Measurements from ENCODE around the gene CHST4. TPM values are rescaled to one million over a fixed set of nuclear protein-coding genes. Genes with fewer than 3 reads are reported as not detected.

The CHST4 gene
- total RNA-seq, 2 experiments from 2014 or later: not detected

DNA sequence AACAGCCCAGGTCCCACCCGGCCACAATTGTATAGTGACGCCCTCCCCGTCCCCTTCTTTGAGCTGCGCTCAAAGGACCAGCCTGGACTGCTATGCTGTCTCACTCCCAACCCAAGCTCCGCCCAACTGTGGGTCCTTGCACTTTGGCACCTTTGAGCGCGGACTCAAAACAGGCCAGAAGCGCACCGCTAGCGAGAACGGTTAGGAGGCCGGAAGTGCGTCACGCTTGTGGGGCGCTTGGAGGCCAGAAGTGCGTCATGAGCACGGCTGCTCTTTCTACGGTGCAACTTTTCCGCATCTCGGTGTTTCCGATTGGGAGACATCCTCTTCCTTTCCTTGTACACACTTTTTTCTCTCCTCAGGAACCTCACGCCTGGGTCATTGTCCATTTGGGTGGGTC, 37.1 kb upstream of the CHST4 start, which contains the start of gene ZNF19:
Gene ZNF19 (minus strand): TSS at position 203 of the 400 bp plus-strand sequence. CDS start 7,210 bp downstream, outside the sequence.
- Histone ChIP-seq H3K36me3 (ENCODE audit: insufficient read depth, low read length) (no peaks in the 10 kb centered on the region), H3K27ac (ENCODE audit: low read depth in 1 of 2, low read length in 2 of 2) (no peak within 1 kb of the TSS), H3K4me1 (ENCODE audit: insufficient read depth, low read length) (peaks cover 6% of the 10 kb centered on the region), H3K27me3 (ENCODE audit: control insufficient read depth in 1 of 2, insufficient read depth in 2 of 2, low read length in 2 of 2) (no peaks in the 10 kb centered on the region), H3K4me3 (ENCODE audit: low read length) (no peak within 1 kb of the TSS), H3K9me3 (ENCODE audit: control insufficient read depth in 1 of 2, insufficient read depth in 1 of 2, low read length in 2 of 2) (no peaks in the 10 kb centered on the region)
- Mint-ChIP-seq H3K9me3 (no peaks in the 10 kb centered on the region), H3K4me1 (ENCODE audit: low read depth) (peaks cover 7% of the 10 kb centered on the region), H3K4me3 (no peak within 1 kb of the TSS), H3K27me3 (peaks cover 4% of the 10 kb centered on the region), H3K27ac (no peak within 1 kb of the TSS), H3K36me3 (ENCODE audit: low read depth) (no peaks in the 10 kb centered on the region)
- CTCF ChIA-PET: no interaction called here
- no peak for ATAC-seq (ENCODE audit: poor library complexity)
- intact Hi-C loops (cut with DNase I, micrococcal nuclease): loop anchor here in 1 of 2 experiments (5.0 kb wide), 1 partner anchor 73 kb away; no protein-coding TSS in a partner anchor
- DNase-seq: no peak
- TF ChIP-seq, protein P1, sequence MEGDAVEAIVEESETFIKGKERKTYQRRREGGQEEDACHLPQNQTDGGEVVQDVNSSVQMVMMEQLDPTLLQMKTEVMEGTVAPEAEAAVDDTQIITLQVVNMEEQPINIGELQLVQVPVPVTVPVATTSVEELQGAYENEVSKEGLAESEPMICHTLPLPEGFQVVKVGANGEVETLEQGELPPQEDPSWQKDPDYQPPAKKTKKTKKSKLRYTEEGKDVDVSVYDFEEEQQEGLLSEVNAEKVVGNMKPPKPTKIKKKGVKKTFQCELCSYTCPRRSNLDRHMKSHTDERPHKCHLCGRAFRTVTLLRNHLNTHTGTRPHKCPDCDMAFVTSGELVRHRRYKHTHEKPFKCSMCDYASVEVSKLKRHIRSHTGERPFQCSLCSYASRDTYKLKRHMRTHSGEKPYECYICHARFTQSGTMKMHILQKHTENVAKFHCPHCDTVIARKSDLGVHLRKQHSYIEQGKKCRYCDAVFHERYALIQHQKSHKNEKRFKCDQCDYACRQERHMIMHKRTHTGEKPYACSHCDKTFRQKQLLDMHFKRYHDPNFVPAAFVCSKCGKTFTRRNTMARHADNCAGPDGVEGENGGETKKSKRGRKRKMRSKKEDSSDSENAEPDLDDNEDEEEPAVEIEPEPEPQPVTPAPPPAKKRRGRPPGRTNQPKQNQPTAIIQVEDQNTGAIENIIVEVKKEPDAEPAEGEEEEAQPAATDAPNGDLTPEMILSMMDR (IDR thresholded peaks at IDR 0.05): no peak
- POLR2A ChIA-PET: no interaction called here

DNA sequence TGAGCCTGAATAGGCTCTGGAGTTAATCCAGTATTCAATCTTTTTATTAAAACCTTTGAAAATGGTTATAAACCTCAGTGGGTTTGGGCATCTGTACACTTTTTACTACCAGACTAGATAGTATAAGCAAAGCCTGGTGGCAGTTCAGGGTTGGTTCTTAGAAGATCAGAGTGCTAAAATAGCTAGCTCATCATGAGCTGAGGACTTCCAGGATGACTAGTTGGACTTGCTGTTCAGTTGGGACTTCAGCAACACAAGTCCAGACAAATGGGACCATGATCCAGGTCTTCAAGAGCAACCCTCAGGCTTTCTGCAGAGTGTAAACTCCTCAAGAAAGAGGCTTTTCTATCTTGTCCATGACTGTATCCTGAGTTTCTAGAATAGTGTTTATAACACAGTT, 35.9 kb upstream of the CHST4 start:
- POLR2A ChIA-PET: no interaction called here
- intact Hi-C loops (cut with DNase I, micrococcal nuclease): no loop called here
- Mint-ChIP-seq H3K9me3 (no peaks in the 10 kb centered on the region), H3K36me3 (ENCODE audit: low read depth) (no peaks in the 10 kb centered on the region), H3K27me3 (peaks cover 4% of the 10 kb centered on the region), H3K4me3 (no peak overlapping the region), H3K27ac (no peak overlapping the region), H3K4me1 (ENCODE audit: low read depth) (no peaks in the 10 kb centered on the region)
- no peaks in the 10 kb centered on the region for H3K4me1 ChIP-seq (ENCODE audit: insufficient read depth, low read length)
- TF ChIP-seq, protein P1 (IDR thresholded peaks at IDR 0.05): no peak
- no peaks in the 10 kb centered on the region for H3K36me3 ChIP-seq (ENCODE audit: insufficient read depth, low read length)
- CTCF ChIA-PET: no interaction called here
- no peaks in the 10 kb centered on the region for H3K27me3 ChIP-seq (ENCODE audit: control insufficient read depth in 1 of 2, insufficient read depth in 2 of 2, low read length in 2 of 2)
- no peak overlapping the region for H3K4me3 ChIP-seq (ENCODE audit: low read length)
- no peak overlapping the region for H3K27ac ChIP-seq (ENCODE audit: low read depth in 1 of 2, low read length in 2 of 2)
- no peaks in the 10 kb centered on the region for H3K9me3 ChIP-seq (ENCODE audit: control insufficient read depth in 1 of 2, insufficient read depth in 1 of 2, low read length in 2 of 2)
- DNase-seq (no peak), ATAC-seq (ENCODE audit: poor library complexity) (no peak)

DNA sequence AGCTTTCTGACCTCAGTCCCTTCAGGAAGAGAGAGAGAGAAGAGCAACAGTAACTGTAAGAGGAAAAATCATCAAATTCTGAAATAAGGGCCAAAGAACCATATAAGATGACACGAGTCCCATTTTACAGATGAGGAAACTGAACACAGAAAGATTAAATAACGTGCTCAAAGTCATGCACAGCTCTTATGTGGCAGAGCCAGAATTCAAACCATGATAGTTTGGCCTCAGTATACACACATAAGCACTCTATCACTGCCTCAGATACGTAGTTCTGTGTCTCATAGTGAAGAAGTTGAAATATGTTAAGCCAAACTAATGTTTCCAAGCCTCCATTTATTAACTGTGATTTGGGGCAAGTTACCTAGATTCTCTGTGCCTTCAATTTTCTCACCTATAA, 35.2 kb upstream of the CHST4 start:
- DNase-seq (no peak), ATAC-seq (ENCODE audit: poor library complexity) (no peak)
- Histone ChIP-seq H3K27ac (ENCODE audit: low read depth in 1 of 2, low read length in 2 of 2) (no peak overlapping the region), H3K4me1 (ENCODE audit: insufficient read depth, low read length) (no peaks in the 10 kb centered on the region), H3K36me3 (ENCODE audit: insufficient read depth, low read length) (no peaks in the 10 kb centered on the region), H3K9me3 (ENCODE audit: control insufficient read depth in 1 of 2, insufficient read depth in 1 of 2, low read length in 2 of 2) (no peaks in the 10 kb centered on the region), H3K27me3 (ENCODE audit: control insufficient read depth in 1 of 2, insufficient read depth in 2 of 2, low read length in 2 of 2) (no peaks in the 10 kb centered on the region), H3K4me3 (ENCODE audit: low read length) (no peak overlapping the region)
- ChIA-PET CTCF (interaction anchor here (1.4 to 1.6 kb wide), 2 partner anchors 33 to 78 kb away, joined by 3 to 4 read pairs; no protein-coding TSS in a partner anchor), POLR2A (no interaction called here)
- intact Hi-C loops (cut with DNase I, micrococcal nuclease): no loop called here
- Mint-ChIP-seq H3K27ac (no peak overlapping the region), H3K9me3 (no peaks in the 10 kb centered on the region), H3K4me1 (ENCODE audit: low read depth) (no peaks in the 10 kb centered on the region), H3K4me3 (no peak overlapping the region), H3K36me3 (ENCODE audit: low read depth) (no peaks in the 10 kb centered on the region), H3K27me3 (peaks cover 4% of the 10 kb centered on the region)
- TF ChIP-seq, protein P1 (IDR thresholded peaks at IDR 0.05): no peak

All from CD4-positive, alpha-beta T cell (primary cell).